ENCODE measurements around the gene PIP4P1.

PIP4P1 gene

DNA sequence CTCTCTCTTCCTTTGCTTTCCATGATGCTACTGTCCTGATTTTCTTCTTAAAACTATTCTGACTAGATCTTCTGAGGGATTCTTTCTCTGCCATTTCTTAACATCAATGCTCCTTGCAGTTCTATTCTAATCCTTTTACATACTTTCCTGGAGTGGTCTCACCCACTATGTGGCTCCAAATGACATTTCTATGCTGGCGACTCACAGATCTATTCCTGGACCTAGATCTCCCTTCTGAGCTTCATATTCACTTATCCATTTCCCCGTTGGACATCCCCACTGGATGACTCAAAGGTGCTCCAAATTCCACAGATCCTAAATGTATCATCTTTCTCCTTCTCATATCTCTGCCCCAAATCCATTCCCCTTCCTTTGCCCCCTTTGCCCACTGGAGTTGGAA lies 52.0 kb downstream of the PIP4P1 start:
- TF ChIP-seq, protein P1, sequence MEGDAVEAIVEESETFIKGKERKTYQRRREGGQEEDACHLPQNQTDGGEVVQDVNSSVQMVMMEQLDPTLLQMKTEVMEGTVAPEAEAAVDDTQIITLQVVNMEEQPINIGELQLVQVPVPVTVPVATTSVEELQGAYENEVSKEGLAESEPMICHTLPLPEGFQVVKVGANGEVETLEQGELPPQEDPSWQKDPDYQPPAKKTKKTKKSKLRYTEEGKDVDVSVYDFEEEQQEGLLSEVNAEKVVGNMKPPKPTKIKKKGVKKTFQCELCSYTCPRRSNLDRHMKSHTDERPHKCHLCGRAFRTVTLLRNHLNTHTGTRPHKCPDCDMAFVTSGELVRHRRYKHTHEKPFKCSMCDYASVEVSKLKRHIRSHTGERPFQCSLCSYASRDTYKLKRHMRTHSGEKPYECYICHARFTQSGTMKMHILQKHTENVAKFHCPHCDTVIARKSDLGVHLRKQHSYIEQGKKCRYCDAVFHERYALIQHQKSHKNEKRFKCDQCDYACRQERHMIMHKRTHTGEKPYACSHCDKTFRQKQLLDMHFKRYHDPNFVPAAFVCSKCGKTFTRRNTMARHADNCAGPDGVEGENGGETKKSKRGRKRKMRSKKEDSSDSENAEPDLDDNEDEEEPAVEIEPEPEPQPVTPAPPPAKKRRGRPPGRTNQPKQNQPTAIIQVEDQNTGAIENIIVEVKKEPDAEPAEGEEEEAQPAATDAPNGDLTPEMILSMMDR (IDR thresholded peaks at IDR 0.05; ENCODE audit: low read depth, low read length), result no peak
- peak in 1 of 2 donors; percentile 45 for DNase-seq (ENCODE audit: low read depth in 2 of 2)
- no peak overlapping the region for H3K4me3 ChIP-seq (replicated peaks in 1 of 2; ENCODE audit: low read depth in 2 of 2, low read length in 2 of 2)

All from cardiac fibroblast (primary cell).